ENCODE results near the gene LCE3C.

GRCh38 chr1:152645146-152645545 lies 45.1 kb downstream of the LCE3C start:
- TF ChIP-seq REST (IDR thresholded peaks at IDR 0.05; ENCODE audit: unreplicated experiment): no peak
- TF ChIP-seq, protein P1, sequence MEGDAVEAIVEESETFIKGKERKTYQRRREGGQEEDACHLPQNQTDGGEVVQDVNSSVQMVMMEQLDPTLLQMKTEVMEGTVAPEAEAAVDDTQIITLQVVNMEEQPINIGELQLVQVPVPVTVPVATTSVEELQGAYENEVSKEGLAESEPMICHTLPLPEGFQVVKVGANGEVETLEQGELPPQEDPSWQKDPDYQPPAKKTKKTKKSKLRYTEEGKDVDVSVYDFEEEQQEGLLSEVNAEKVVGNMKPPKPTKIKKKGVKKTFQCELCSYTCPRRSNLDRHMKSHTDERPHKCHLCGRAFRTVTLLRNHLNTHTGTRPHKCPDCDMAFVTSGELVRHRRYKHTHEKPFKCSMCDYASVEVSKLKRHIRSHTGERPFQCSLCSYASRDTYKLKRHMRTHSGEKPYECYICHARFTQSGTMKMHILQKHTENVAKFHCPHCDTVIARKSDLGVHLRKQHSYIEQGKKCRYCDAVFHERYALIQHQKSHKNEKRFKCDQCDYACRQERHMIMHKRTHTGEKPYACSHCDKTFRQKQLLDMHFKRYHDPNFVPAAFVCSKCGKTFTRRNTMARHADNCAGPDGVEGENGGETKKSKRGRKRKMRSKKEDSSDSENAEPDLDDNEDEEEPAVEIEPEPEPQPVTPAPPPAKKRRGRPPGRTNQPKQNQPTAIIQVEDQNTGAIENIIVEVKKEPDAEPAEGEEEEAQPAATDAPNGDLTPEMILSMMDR (conservative IDR thresholded peaks at IDR 0.05; ENCODE audit: low read depth in 2 of 2): no peak
- TF ChIP-seq STAT1 (IDR thresholded peaks at IDR 0.05; ENCODE audit: unreplicated experiment): no peak
- TF ChIP-seq POLR2AphosphoS5 (IDR thresholded peaks at IDR 0.05; ENCODE audit: low read depth): no peak
- no peak for TF ChIP-seq CREB1 (CRISPR knock-in tag; IDR thresholded peaks at IDR 0.05; ENCODE audit: low read depth)

All from GM23338 (cell line).